A172 (cell line): Measurements from ENCODE around the gene PIP4P1. TPM values are rescaled to one million over a fixed set of nuclear protein-coding genes. Genes with fewer than 3 reads are reported as not detected.
"Not testable (repeated sequence)": the region's sequence is repeated elsewhere in the genome, so short reads cannot be mapped to it uniquely, and the experiment has no call there.

Source experiments
- DNase-seq: peaks from one replicate; pipeline ENCODE4 v3.0.0-alpha.2; 2015; ENCODE audit warnings: low spot score
- total RNA-seq: library from RNA; depleted of rRNA; stranded (reverse); fragments of >200 nt; shearing (Covaris generic); gene quantifications from 2 replicates; pipeline ENCODE4 v1.2.3, GENCODE V29; 2014

PIP4P1 gene
- total RNA-seq, 1 experiment from 2014 or later, result 13.5 TPM

DNA sequence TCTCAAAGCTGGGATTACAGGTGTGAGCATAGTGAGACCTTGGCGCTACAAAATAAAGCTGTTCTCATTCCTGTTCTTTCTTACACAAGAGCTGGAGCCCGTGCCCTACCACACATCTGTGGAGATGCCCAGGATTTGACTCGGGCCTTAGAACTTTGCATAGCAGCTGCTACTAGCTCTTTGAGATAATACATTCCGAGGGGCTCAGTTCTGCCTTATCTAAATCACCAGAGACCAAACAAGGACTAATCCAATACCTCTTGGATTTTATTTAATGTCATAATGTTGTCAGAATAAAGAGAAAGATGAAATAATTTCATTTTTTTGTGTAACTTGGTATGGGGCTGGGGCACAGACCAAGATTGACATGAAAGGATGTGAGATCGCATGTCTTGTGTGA, 15.5 kb upstream of the PIP4P1 start:
- DNase-seq, result no peak

DNA sequence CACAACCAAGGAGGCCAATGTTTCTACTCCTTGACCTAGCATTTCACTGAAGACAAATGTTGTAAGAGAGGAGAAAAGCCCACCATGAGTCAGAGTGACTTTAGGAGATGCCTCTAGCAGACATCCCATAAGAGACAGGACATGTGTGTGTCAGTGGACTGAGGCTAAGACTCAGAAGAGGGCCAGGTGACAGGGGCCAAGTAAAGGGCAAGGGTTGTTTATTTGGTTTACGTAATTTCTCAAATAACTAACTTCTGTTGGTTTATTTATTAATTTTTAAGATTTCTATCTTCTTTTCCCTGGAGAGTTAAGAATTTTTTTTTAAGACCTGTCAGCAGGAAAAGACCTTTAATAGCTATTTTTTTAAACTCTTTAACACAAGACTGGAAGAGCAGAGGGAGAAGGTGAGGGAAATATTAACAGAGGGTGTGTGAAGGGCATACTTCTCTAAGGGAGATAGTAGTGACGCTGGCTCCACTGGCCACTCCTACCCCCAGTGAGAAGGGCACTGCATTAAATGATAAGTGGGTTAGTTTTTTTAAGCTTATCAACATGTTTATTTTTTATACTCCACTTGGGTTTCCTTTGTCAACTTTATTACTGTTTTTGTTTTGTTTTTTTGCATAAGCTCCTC, 11.4 kb upstream of the PIP4P1 start:
- no peak for DNase-seq

DNA sequence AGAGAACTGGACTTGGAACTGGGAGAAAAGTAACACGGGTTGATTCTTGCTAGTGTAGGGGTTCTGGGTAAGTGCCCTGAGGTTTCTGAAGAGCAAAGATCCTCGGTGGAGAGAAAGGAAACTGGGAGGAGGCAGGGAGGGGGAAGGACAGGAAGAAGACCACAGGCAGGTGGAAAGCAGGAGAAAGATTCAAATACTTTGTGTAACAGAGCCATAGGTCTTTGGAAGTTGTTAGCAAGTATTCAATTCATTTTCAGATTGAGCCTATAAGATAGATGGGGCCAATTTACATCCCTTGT, 9.3 kb upstream of the PIP4P1 start:
- DNase-seq, result peak; percentile 17

DNA sequence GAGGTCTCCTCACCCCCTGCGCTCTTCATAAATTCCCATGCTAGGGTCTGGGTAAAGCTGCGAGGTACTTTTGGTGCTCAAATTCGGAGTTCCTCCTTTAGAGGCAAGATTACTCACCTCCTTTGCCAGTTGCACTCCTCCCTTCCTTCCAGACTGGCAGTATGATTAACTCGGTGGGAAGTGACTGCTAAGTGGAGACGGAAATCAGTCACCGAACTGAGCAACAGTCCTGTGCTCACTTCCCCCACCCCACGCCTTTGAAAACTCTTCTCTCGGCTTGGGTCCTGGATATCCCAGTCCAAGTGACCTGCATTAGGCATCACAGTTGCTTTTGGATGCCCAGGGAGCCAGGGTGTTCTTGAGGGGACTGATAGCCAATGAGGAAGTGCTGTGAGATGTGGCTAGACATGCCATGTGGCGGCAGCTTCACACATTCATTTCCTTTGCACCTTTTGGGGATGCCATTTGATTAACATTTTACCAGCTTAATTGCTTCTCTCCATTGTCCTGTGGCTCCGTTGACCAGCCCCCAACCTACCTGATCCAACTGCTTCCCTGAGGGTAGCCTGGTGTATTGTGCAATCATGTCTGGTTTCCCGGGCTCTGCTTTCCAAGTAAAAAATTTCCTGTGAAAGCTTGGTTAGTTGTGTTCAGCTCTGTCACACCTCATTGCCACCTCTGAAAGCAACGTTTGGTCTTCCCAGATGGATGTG, 8.8 kb upstream of the PIP4P1 start:
- DNase-seq, result peak; percentile 63

DNA sequence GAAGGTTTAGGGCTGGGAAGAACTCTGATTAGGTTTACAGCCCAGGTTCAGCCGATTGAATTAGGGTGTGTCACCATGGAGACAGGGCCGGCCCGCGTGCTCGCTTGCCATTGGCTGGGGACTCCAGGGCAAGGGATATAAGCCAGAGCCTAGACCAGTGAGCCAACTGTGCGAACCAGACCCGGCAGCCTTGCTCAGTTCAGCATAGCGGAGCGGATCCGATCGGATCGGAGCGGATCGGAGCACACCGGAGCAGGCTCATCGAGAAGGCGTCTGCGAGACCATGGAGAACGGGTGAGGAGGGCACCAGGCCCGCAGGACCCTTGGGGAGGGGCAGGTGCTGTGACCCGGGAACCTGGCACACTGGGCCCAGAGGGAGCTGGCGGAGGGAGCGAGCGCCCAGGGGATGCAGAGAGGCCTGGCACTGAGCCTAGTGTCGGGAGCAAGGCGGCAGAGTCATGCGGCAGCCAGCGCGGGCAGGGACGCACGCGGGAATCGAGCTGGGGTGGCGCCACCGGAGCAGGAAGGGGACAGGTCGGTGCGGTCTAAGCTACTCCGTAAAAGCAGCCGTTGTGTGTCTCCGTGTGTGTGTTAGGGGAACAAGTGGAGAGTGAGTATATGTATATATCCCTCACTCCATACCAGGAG, 8.1 kb upstream of the PIP4P1 start, which contains the start of gene PNP:
PNP (plus strand) TSS at position 165 of the 648 bp plus-strand sequence; CDS start at position 284, 119 bp downstream.
- peak; percentile 64 for DNase-seq

DNA sequence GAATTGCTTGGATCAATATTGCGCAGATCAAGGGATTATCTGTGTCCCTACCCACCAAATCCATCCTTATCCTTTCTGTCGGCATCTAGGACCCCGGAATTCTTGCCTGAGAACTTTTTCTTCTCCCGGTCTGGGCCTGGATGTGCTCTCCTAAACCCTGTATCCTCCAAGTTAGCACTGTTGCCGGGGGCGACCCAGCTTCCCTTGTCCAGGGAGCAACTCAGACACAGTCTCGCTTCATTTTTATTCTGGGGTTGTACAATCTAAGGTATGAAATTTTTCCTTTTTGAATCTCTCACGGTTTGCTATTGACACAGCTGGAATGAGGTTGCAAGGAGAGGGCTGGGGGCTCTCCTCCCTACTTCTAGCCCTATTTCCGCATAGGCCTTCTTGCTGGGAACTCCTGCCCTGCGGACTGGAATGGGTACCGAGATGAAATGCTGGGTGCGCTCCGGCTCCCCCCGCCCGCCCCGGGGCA, 7.6 kb upstream of the PIP4P1 start:
- DNase-seq, result no peak

DNA sequence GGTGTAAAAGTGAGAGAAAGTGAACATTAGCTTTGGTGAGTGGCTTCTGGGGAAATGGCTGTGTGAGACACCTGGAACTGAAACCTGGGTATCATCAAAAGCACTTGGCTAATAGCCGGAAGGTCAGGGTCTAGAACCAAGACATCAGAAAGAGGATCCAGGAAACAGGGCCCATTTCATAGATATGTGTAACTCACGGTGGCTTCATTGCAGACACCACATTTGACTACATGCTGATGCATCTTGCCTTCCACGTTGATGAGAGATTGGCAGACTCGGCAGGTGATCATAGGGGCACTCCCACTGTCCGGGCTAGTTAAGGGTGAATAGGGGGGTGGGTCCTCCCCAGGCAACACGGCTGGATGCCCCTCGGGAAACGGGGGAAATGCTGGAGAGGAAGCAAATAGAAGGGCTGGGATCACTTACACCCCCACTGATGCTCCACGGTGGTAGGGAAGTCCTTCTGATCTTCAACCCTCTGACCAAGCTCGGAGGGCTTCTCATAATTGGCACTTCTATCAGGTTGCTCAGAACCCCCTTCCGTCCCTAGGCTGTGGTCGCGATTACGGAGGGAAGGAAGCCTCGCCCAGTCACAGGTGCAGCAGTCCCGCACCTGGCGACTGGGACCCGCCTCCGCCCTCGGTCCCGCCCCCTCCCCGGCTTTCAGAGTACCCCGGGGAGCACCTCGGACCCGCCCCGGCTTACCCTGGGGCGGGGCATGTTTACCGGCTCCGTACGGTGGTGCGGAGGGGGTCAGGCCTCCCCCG, 593 bp downstream of the PIP4P1 start:
- no peak for DNase-seq

DNA sequence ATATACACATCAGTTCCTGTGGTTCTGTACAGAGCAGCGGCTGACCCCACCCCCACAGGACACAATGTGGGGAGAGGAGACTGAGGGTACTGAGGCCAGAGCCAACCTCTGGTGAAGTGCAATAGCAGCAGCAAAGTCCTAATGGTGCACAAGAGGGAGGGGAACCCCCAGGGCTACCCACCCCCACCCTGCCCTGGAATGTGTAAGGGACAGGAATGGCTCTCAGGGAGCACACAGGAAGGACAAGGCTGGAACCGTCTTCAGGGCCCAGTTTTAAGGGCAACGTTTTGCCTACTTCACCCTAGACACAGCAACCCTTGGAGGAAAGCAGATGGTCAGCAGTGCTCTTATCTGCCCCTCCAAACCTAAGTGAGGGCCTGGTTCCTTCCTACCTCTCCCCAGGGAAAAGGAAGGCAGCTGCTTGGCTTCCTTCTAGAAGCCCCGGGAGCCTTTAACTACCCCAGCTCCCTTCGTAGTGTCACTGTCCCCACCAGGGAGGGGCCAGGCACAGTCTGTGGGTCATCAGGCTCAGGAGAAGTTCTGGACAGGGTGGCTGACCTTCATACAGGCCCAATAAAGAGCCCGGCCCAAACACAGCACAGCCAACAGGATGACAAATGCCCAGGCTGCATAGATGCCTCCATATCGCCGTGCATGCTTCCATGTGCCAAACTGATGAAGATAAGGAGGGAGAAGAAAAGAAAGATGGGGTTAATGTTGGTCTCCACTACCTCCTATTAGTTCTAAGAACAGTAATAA, 3.0 kb downstream of the PIP4P1 start:
- DNase-seq, result no peak

DNA sequence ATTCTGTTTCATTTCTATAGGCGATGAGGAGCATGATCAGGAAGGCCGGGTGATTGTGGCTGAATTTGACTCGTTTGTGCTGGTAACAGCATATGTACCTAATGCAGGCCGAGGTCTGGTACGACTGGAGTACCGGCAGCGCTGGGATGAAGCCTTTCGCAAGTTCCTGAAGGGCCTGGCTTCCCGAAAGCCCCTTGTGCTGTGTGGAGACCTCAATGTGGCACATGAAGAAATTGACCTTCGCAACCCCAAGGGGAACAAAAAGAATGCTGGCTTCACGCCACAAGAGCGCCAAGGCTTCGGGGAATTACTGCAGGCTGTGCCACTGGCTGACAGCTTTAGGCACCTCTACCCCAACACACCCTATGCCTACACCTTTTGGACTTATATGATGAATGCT, 4.3 kb downstream of the PIP4P1 start:
- DNase-seq, result no peak

DNA sequence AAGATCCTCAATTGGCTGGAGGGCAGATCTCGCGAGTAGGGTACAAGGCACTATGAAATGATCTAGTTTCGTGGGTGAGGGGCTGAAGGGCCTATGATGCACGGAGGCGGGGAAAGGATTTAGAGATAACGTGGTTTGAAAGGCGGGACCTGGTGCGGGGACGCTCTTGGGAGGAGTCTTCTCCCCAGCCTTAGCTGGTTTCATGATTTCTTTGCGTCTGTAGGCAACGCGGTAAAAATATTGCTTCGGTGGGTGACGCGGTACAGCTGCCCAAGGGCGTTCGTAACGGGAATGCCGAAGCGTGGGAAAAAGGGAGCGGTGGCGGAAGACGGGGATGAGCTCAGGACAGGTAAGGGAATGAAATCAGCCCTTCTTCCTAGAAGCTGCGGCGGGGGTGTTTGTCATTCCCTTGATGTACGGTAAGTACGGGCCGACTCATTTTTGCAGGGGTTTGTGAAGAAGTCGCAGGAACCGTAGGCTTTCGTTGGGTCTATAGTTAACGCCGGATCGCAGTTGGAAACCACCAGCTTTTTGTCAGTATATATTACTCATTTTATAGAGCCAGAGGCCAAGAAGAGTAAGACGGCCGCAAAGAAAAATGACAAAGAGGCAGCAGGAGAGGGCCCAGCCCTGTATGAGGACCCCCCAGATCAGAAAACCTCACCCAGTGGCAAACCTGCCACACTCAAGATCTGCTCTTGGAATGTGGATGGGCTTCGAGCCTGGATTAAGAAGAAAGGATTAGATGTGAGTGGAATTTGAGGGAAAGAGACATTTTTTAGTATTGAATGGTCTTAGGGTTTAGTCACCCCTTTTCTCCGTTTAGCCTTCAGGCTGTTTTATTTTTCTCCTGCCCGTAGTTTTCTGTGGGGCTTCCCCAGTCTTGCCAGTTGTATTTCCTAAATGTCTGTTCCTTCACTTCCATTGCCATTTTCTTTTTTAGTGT, 5.6 kb downstream of the PIP4P1 start:
- peak; percentile 69 for DNase-seq

DNA sequence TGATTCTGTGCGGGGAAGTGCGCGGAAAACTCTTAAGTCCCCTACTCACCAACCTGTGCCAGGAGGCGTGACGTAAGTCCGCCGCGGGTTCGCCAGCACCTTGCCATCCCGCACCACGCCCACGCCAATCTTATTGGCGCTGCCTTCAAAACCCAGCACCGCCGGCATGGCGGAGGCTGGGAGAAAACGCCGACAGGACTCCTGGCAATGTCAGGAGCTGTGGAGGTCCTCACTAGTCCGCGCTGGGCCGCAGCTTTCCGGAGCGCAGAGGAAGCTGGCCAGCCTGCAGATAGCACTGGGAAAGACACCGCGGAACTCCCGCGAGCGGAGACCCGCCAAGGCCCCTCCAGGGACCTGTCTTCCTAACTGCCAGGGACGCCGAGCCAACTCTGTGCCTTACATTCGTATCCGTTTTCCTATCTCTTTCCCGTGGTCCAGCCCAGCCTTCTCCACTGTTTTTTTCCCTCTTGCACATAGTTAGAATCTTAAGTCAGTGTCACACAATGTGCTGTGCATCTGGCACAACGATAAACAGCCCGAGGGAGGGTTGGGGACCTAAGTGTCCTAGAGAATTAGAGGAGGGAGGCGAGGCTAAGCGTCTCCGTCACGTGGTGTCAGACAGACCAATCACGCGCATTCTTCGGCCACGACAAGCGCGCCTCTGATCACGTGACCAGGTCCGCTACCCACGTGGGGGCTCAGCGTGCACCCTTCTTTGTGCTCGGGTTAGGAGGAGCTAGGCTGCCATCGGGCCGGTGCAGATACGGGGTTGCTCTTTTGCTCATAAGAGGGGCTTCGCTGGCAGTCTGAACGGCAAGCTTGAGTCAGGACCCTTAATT, 6.5 kb downstream of the PIP4P1 start, which contains the start of the genes APEX1 and OSGEP:
APEX1 (plus strand) TSS at position 711 of the 839 bp plus-strand sequence. CDS start 420 bp downstream, outside the sequence.
OSGEP (minus strand) TSS at position 297 of the 839 bp plus-strand sequence; CDS start at position 168, 129 bp downstream.
- peak; percentile 93 for DNase-seq

DNA sequence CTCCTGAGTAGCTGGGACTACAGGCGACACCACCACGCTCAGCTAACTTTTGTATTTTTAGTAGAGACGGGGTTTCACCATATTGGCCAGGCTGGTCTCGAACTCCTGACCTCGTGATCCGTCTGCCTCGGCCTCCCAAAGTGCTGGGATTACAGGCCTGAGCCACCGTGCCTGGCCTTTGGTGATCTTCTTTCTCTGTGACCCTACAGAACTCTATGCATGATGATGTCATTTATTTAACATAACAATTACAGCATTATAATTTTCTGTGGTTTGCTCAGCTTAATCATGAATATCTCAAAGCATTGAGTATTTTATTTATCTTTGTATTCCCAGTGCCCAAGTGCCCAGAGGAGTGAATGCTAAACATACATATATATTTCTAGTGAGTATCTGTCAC, 8.4 kb downstream of the PIP4P1 start:
- not testable (repeated sequence) for DNase-seq

DNA sequence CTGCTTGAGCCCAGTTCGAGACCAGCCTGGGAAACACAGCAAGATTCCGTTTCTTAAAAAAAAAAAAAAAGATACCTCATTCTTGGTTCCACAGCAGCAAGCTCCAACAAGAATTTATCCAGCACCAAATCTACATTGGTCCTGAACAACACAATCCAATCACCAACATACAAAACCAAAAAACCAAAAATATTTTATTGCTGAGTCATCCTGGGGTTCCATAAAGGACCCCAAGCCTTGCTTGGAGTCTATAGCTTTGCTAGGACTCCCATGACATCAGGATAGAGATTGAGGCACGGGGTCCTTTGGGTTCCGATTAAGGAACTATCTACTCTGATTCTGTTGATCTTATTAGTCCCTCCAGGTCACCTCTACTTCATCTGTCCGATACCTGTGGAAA, 14.3 kb downstream of the PIP4P1 start:
- no peak for DNase-seq

DNA sequence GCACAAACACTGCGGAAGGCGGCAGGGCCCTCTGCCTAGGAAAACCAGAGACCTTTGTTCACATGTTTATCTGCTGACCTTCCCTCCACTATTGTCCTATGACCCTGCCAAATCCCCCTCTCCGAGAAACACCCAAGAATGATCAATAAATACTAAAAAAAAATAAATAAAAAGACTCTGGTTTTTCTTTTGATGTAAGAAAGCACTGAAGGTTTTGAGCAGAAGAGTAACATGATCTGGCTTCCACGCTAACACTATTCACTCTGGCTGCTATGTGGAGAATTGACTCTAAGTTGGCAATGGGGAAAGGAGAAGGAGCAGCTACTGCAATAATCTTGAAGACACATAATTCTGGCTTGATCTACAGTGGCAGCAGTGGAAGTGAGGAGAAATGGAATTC, 17.6 kb downstream of the PIP4P1 start:
- not testable (repeated sequence) for DNase-seq

DNA sequence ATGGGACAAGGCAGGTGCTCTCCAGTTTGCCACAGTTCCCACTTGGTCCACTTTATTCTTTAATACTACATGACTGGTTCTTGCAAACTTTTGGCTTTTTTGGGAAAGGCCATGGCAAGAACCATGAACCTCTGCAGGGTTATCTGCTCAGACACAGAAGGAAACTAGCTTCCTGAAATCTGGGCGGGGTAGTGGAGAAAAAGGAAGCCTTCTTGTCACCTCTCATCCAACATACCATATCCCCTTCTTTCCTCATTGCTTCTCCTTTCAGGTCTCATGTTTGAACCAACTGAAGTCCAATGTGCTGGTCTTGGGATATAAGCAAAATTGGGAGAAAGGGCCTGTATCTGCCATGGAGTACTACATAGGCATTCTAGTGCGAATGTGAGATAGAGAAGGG, 19.8 kb downstream of the PIP4P1 start:
- no peak for DNase-seq

DNA sequence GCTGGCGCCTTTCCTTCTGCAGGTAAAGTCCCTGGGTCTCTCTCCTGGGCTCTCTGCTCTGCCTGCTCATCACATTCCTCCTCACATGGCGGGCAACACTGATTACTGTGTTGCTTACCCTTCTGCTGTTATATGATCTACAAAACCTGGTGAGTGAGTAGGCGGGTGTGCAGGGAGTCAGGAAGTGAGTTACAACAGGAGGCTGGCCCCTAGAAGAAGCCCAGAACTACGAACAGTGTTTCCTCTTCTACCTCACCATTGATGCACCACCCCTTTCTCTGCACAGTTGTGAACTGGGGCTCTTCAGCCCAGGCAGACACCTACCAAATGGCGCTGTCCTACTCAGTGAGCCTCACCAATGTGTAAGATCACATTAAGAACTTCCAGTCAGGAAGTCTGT, 20.4 kb downstream of the PIP4P1 start:
- no peak for DNase-seq

DNA sequence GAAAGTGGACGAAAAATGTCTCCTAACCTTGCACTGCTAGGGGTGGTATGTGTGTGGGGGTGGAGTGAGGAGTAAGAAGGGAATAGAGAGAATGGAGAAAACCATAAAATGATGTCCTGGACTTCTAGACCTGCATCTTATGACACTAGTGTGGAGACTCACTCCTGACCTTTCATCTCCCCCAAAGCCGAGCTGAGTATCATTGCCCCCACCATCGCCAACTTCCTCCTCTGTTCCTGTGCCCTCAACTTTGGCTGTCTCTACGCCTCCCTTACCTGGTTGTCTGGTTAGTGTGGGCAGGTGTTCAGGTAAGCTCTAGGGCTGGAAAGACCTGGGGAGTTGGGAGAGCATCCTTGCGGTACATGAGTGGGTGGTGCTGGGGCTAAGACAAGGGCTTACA, 20.8 kb downstream of the PIP4P1 start:
- DNase-seq, result no peak

DNA sequence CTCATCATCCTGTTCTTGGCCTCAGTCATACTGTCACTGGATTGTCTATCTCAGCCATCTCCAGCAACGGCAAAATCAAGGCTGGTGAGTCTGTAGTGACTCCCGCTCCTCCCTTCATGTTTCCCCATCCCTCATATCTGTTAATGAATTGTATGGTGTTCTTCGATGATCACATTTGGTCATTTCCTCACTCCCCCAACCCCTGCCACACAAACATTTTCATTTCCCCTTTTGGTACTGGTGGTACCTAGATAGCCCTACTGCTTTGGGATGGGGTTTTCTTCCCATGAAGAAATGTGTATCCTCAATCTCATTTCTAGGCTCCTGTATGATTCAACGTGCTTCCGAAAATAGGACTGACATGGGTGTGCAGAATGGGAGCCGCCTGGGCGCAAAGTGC, 22.6 kb downstream of the PIP4P1 start:
- no peak for DNase-seq

DNA sequence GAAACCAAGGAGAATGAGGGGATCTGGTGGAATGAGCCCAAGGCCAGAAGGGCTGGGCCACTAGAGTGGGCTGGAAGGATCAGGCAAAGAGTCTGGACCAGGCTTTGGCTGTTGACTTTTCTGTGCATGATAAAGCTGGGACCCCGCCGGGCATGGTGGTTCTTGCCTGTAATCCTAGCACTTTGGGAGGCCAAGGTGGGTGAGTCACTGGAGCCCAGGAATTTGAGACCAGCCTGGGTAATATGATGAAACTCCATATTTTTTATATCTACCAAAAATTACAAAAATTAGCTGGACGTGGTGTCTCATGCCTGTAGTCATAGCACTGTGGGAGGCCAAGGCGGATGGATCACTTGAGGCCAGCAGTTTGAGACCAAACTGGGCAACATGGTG, 24.9 kb downstream of the PIP4P1 start:
- no peak for DNase-seq
